ENCODE measurements around the gene ABCB8.

DNA sequence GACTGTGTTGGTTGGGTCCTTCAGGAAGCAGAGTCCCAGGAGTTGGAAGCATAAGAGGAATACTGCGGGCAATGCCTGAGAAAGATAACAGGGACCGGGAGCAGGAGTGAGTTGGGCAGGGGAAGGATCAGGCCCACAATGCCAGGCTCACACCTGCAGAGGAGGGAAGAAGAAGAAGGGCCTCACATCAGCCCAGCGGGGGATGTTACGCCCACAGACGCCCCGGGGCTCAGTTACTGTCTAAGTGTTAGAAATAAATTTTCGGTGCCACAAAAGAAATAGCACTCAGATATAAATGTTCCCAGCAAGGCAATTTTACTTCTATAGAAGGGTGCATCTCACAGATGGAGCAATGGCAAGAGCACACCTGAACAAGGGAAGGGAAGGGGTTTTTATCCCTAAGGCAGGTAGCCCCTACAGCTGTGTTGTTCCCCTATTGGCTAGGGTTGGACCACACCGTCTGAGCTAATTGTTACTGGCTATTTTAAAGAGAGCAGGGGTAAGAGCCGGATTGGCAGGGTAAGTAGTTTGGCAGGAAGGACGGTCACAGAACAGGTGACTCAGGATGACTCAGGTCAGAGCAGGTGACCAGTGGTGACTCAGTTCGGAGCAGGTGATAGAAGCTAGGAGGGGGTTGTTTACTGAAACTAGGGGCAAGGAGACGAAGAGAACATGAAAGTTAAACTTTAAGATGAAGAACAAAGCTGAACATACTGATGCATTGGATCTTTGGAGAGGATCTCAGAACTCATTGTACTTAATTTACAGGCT is 37.6 kb upstream of the ABCB8 start, which contains the start of gene NOS3:
- TF ChIP-seq, protein P1, sequence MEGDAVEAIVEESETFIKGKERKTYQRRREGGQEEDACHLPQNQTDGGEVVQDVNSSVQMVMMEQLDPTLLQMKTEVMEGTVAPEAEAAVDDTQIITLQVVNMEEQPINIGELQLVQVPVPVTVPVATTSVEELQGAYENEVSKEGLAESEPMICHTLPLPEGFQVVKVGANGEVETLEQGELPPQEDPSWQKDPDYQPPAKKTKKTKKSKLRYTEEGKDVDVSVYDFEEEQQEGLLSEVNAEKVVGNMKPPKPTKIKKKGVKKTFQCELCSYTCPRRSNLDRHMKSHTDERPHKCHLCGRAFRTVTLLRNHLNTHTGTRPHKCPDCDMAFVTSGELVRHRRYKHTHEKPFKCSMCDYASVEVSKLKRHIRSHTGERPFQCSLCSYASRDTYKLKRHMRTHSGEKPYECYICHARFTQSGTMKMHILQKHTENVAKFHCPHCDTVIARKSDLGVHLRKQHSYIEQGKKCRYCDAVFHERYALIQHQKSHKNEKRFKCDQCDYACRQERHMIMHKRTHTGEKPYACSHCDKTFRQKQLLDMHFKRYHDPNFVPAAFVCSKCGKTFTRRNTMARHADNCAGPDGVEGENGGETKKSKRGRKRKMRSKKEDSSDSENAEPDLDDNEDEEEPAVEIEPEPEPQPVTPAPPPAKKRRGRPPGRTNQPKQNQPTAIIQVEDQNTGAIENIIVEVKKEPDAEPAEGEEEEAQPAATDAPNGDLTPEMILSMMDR (conservative IDR thresholded peaks at IDR 0.05; ENCODE audit: low read depth, low read length): no peak
- TF ChIP-seq RAD21 (IDR thresholded peaks at IDR 0.05; ENCODE audit: low read length) (no peak), CHD1 (IDR thresholded peaks at IDR 0.05; ENCODE audit: low read depth, low read length) (no peak), FOS (IDR thresholded peaks at IDR 0.05; ENCODE audit: low read depth, low read length) (no peak), MXI1 (IDR thresholded peaks at IDR 0.05; ENCODE audit: borderline replicate concordance, low read depth, low read length) (no peak), RFX5 (IDR thresholded peaks at IDR 0.05; ENCODE audit: low read depth, low read length) (no peak), POLR2A (IDR thresholded peaks at IDR 0.05; ENCODE audit: low read depth, low read length) (no peak), RCOR1 (IDR thresholded peaks at IDR 0.05; ENCODE audit: insufficient replicate concordance, low read length) (no peak), MAZ (IDR thresholded peaks at IDR 0.05; ENCODE audit: borderline replicate concordance, low read depth, low read length) (no peak), MAFK (IDR thresholded peaks at IDR 0.05; ENCODE audit: low read depth, low read length) (no peak)
- TF ChIP-seq, protein P2, sequence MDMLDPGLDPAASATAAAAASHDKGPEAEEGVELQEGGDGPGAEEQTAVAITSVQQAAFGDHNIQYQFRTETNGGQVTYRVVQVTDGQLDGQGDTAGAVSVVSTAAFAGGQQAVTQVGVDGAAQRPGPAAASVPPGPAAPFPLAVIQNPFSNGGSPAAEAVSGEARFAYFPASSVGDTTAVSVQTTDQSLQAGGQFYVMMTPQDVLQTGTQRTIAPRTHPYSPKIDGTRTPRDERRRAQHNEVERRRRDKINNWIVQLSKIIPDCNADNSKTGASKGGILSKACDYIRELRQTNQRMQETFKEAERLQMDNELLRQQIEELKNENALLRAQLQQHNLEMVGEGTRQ (IDR thresholded peaks at IDR 0.05; ENCODE audit: low read depth, low read length): no peak
